Muscle layer of duodenum (tissue), 2 donors: ENCODE data around the gene PAF1.

Experiments
- H3K27ac ChIP-seq: one replicate; pipeline ENCODE4 v1.7.0; 2013; ENCODE audit warnings: mild to moderate bottlenecking, low read length
- H3K27me3 ChIP-seq: one replicate; pipeline ENCODE4 v1.7.0; 2013; ENCODE audit warnings: low read depth, mild to moderate bottlenecking, control low read depth, low read length
- H3K36me3 ChIP-seq, 2 donors: one replicate each; pipeline ENCODE4 v1.7.0; 2013; ENCODE audit warnings: low read length in 2 of 2, control low read depth in 1 of 2, mild to moderate bottlenecking in 1 of 2; ENCODE audit not compliant: insufficient read depth in 2 of 2, control insufficient read depth in 1 of 2
- H3K4me1 ChIP-seq, 2 donors: one replicate each; pipeline ENCODE4 v1.7.0; 2013; ENCODE audit warnings: low read length in 2 of 2, mild to moderate bottlenecking in 2 of 2, control low read depth in 1 of 2, moderate library complexity in 1 of 2; ENCODE audit not compliant: insufficient read depth in 2 of 2, control insufficient read depth in 1 of 2
- H3K4me3 ChIP-seq, 2 donors: one replicate each; pipeline ENCODE4 v1.7.0; 2013; ENCODE audit warnings: low read length in 2 of 2, low read depth in 1 of 2, mild to moderate bottlenecking in 1 of 2
- H3K9me3 ChIP-seq, 2 donors: one replicate each; pipeline ENCODE4 v1.7.0; 2013; ENCODE audit warnings: low read length in 2 of 2, control low read depth in 1 of 2, mild to moderate bottlenecking in 1 of 2; ENCODE audit not compliant: control insufficient read depth in 1 of 2
- donor health status: healthy.

Gene PAF1

GRCh38 chr19:39402346-39403300 is 11.7 kb upstream of the PAF1 start:
- peak overlapping the region; percentile 54 to 64 for H3K4me3 ChIP-seq
- peak overlapping the region; percentile 98 for H3K27ac ChIP-seq
- peaks cover 3 to 19% of the 10 kb centered on the region in 2 donors for H3K36me3 ChIP-seq
- no peaks in the 10 kb centered on the region for H3K27me3 ChIP-seq
- no peaks in the 10 kb centered on the region for H3K9me3 ChIP-seq
- H3K4me1 ChIP-seq, result peaks cover 15 to 16% of the 10 kb centered on the region in 2 donors

DNA sequence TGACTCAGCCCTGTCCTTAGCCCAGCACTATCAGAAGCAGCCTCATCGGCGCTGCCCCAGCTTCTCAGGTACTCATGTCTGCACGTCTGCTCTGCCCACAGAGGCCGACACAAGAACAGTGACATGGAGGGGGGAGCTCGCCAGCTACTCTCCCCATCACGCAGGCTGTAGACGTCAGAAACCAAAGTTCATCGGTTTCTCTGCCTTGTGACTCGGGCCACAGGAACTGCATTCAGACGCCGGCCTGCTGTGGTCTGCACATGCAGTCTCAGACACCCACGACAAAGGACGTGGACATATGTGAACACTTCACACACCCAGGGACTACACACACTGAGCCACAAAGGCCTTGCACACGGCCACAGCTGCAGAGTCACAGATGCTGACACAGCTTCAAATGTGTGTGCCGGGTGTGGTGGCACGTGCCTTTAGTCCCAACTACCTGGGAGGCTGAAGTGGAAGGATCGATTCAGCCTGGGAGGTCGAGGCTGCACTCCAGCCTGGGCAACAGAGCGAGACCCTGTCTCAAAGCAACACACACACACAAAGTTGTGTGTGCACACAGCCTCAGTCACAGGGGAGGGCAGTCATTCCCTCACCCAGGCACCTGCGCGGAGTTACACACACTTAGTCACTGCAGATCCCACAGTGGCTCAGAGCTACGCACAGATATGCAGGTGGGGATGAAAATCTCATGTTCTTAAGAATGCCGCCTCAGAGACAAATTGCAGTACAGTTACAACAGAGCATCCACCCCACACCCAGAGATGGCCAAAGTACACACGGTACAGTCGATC is 10.8 kb upstream of the PAF1 start:
- Histone ChIP-seq H3K36me3 (peaks cover 0 to 11% of the 10 kb centered on the region in 2 donors), H3K27ac (peak overlapping the region; percentile 98), H3K9me3 (no peaks in the 10 kb centered on the region), H3K4me1 (peaks cover 15 to 22% of the 10 kb centered on the region in 2 donors), H3K4me3 (peak overlapping the region; percentile 54 to 64), H3K27me3 (no peaks in the 10 kb centered on the region)

GRCh38 chr19:39401070-39401548 is 10.2 kb upstream of the PAF1 start:
- H3K9me3 ChIP-seq, result no peaks in the 10 kb centered on the region
- H3K4me1 ChIP-seq, result peaks cover 15 to 22% of the 10 kb centered on the region in 2 donors
- peak overlapping the region; percentile 98 for H3K27ac ChIP-seq
- peak overlapping the region in 1 of 2 donors; percentile 54 for H3K4me3 ChIP-seq
- H3K36me3 ChIP-seq, result peaks cover 0 to 10% of the 10 kb centered on the region in 2 donors
- no peaks in the 10 kb centered on the region for H3K27me3 ChIP-seq

- Histone ChIP-seq H3K27ac (peak overlapping the region; percentile 49), H3K9me3 (no peaks in the 10 kb centered on the region), H3K27me3 (no peaks in the 10 kb centered on the region), H3K4me3 (no peak overlapping the region), H3K4me1 (peaks cover 15 to 16% of the 10 kb centered on the region in 2 donors), H3K36me3 (peaks cover 3 to 14% of the 10 kb centered on the region in 2 donors)
Observed at GRCh38 chr19:39400061-39400460, 9.2 kb upstream of the PAF1 start.

GRCh38 chr19:39399668-39400050 is 8.8 kb upstream of the PAF1 start:
- H3K36me3 ChIP-seq, result peaks cover 4 to 14% of the 10 kb centered on the region in 2 donors
- no peaks in the 10 kb centered on the region for H3K27me3 ChIP-seq
- peak overlapping the region; percentile 49 for H3K27ac ChIP-seq
- H3K4me3 ChIP-seq, result no peak overlapping the region
- H3K4me1 ChIP-seq, result peaks cover 15% of the 10 kb centered on the region in 2 donors
- H3K9me3 ChIP-seq, result no peaks in the 10 kb centered on the region

- H3K27ac ChIP-seq, result peak overlapping the region; percentile 95
- no peaks in the 10 kb centered on the region for H3K9me3 ChIP-seq
- H3K36me3 ChIP-seq, result peaks cover 12 to 22% of the 10 kb centered on the region in 2 donors
- peaks cover 15% of the 10 kb centered on the region in 2 donors for H3K4me1 ChIP-seq
- peak overlapping the region; percentile 30 to 44 for H3K4me3 ChIP-seq
- no peaks in the 10 kb centered on the region for H3K27me3 ChIP-seq
Observed at GRCh38 chr19:39398297-39398864, 7.5 kb upstream of the PAF1 start.

DNA sequence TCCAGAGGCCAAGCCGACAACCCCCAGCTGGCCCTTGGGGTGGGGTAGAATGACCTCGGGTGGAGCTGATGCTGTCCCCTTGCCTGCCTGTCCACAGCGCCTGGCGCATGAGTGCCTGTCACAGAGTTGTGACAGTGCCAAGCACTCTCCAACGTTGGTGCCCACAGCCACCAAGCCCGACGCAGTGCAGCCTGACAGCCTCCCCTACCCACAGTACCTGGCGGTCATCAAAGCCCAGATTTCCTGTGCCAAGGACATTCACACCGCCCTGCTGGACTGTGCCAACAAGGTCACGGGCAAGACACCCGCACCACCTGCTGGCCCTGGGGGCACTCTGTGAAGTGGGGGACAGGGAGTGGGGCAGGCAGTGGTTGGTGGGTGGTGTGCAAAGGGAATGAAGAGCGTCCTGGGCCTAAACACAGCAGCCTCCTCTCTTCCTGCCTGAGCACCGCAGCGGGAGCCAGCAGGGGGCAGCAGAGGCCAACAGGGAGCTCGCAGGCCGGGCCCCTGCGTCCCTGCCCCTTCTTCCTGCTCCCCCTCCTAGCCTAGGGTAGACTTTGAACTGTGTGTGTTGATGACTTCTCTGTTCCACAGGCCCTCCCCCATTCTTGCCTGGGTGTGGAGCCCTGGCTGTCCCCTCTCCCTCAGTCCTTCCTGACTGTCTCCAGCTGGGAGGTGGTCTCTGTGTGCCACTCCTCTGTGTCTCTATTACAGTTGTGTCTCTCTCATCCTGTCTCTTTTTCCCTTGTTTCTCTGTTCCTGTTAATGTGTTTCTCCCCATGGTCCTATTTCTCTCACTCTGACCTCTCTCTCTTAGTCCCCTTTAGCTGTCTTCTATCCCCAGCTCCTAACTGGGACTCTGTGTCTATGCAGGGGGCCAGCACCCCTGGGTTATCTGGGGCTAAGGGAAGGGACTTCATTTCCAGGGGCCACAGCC is 6.7 kb upstream of the PAF1 start:
- no peaks in the 10 kb centered on the region for H3K27me3 ChIP-seq
- peak overlapping the region; percentile 95 for H3K27ac ChIP-seq
- no peaks in the 10 kb centered on the region for H3K9me3 ChIP-seq
- H3K4me1 ChIP-seq, result peaks cover 15 to 18% of the 10 kb centered on the region in 2 donors
- H3K36me3 ChIP-seq, result peaks cover 12 to 17% of the 10 kb centered on the region in 2 donors
- H3K4me3 ChIP-seq, result peak overlapping the region; percentile 30 to 44

DNA sequence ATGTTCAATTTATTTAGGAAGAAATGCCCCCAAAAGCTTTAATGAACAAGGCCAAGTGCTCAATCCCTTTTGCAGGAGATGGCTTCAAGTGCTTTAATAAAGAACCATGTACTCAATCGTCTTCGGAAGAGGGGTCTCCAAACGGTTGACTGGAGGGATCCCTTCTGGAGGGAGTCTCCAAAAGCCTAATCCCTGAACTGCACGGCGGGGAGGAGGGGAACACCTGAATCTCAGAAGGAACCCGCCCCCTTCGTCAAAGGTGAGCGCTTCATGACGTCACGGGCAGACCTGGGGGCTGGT is 505 bp downstream of the PAF1 start:
- Histone ChIP-seq H3K4me3 (peak overlapping the region; percentile 94 to 97), H3K36me3 (peaks cover 45 to 55% of the 10 kb centered on the region in 2 donors)

DNA sequence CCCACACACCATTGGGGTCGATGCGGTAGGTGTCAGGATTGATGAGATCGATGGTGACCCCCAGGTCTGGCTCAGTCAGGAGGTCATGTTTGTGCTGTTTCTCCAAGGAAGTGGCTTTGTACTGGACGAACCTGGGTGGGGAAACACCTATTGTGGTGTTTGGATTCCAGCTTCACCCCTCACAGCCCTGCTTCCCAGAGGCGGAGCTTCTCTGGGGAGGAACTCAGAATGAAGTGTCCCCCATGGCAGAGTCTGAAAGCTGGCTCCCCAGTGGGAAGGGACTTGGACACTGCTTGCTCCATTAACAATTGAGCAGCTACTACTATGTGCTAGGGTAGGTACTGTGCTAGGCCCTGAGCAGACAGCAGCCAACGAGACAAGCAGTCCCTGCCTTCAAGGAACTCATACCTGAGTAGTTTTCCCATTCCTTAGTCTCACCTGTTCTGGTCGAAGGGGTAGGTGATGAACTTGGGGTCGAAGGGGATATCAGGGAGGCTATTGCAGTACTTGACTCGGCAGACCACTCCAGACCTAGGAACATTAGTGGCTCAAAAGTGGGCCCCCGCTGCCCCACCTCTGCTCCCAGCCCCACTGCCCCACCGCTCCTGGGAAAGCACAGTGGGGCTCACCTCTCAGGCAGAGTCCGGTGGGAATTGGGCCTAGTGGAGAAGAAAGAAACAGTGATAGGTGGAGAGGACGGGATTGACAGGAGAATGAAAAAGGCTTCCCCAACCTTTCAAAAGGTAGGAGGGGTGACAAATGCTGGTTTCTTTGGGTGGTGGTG is 1.1 kb downstream of the PAF1 start:
- Histone ChIP-seq H3K36me3 (peaks cover 41 to 59% of the 10 kb centered on the region in 2 donors), H3K27ac (peak overlapping the region; percentile 92), H3K4me3 (peak overlapping the region; percentile 94 to 97), H3K9me3 (no peaks in the 10 kb centered on the region), H3K27me3 (no peaks in the 10 kb centered on the region), H3K4me1 (peaks cover 15 to 24% of the 10 kb centered on the region in 2 donors)

More for the DNA sequence above, 505 bp downstream of the PAF1 start:
- Histone ChIP-seq H3K27me3 (no peaks in the 10 kb centered on the region), H3K4me1 (peaks cover 15 to 24% of the 10 kb centered on the region in 2 donors), H3K9me3 (no peaks in the 10 kb centered on the region), H3K27ac (peak overlapping the region; percentile 92)

- no peaks in the 10 kb centered on the region for H3K9me3 ChIP-seq
- H3K36me3 ChIP-seq, result peaks cover 45 to 64% of the 10 kb centered on the region in 2 donors
- H3K27me3 ChIP-seq, result no peaks in the 10 kb centered on the region
- no peak overlapping the region for H3K27ac ChIP-seq
- H3K4me1 ChIP-seq, result peaks cover 15 to 24% of the 10 kb centered on the region in 2 donors
- H3K4me3 ChIP-seq, result no peak overlapping the region
Observed at GRCh38 chr19:39388657-39389056, 2.2 kb downstream of the PAF1 start.
